Liver (tissue), 9 donors: ENCODE data around the gene POU3F2. TPM values are rescaled to one million over a fixed set of nuclear protein-coding genes. Genes with fewer than 3 reads are reported as not detected.

Experiments
- DNase-seq: peaks from one replicate; pipeline ENCODE4 v3.0.0-alpha.2; 2017; ENCODE audit warnings: low spot score
- H3K27ac ChIP-seq, 2 donors: one replicate each; pipeline ENCODE4 v1.7.0; 2013; ENCODE audit warnings: inconsistent platforms in 2 of 2, low read length in 2 of 2, control low read depth in 1 of 2, low read depth in 1 of 2, mild to moderate bottlenecking in 1 of 2
- H3K27me3 ChIP-seq, 4 donors: one replicate each; pipeline versions ENCODE4 v1.6.1 to v1.7.0; 2013; ENCODE audit warnings: low read length in 3 of 4, inconsistent platforms in 1 of 4, mild to moderate bottlenecking in 1 of 4, moderate library complexity in 1 of 4; ENCODE audit not compliant: control insufficient read depth in 4 of 4, insufficient read depth in 4 of 4
- H3K36me3 ChIP-seq, 4 donors: one replicate each; pipeline versions ENCODE4 v1.6.1 to v1.7.0; 2013; ENCODE audit warnings: low read length in 3 of 4, mild to moderate bottlenecking in 3 of 4, low read depth in 1 of 4, moderate library complexity in 1 of 4; ENCODE audit not compliant: control insufficient read depth in 4 of 4, insufficient read depth in 3 of 4
- H3K4me1 ChIP-seq, 4 donors: one replicate each; pipeline versions ENCODE4 v1.6.1 to v1.7.0; 2013; ENCODE audit warnings: low read length in 3 of 4, mild to moderate bottlenecking in 3 of 4, moderate library complexity in 1 of 4; ENCODE audit not compliant: control insufficient read depth in 4 of 4, insufficient read depth in 4 of 4
- H3K4me3 ChIP-seq, 3 donors: one replicate each; pipeline versions ENCODE4 v1.6.1 to v1.7.0; 2013; ENCODE audit warnings: low read length in 3 of 3, control low read depth in 1 of 3, low read depth in 1 of 3, mild to moderate bottlenecking in 1 of 3
- H3K9ac ChIP-seq, 2 donors: one replicate each; pipeline ENCODE4 v1.7.0; 2013; ENCODE audit warnings: low read length in 2 of 2, mild to moderate bottlenecking in 2 of 2, moderate library complexity in 2 of 2, control low read depth in 1 of 2, low read depth in 1 of 2
- H3K9me3 ChIP-seq, 4 donors: one replicate each; pipeline versions ENCODE4 v1.6.1 to v1.7.0; 2013; ENCODE audit warnings: low read length in 3 of 4; ENCODE audit not compliant: control insufficient read depth in 4 of 4
- EGR1 ChIP-seq, 2 donors: IDR thresholded peaks; 2 replicates each; pipeline ENCODE4 v1.6.1; 2016 to 2018; ENCODE audit warnings: antibody characterized with exemption in 2 of 2, low read depth in 2 of 2
- FOXA1 ChIP-seq: IDR thresholded peaks from 2 replicates; pipeline ENCODE4 v1.6.1; 2016; ENCODE audit warnings: antibody characterized with exemption
- FOXA2 ChIP-seq: IDR thresholded peaks from 2 replicates; pipeline ENCODE4 v1.6.1; 2016; ENCODE audit warnings: antibody characterized with exemption
- GABPA ChIP-seq, 2 donors: IDR thresholded peaks in 1 of 2; conservative IDR thresholded peaks in 1 of 2; 2 replicates each; pipeline ENCODE4 v1.6.1; 2016; ENCODE audit warnings: antibody characterized with exemption in 2 of 2, mild to moderate bottlenecking in 1 of 2, moderate library complexity in 1 of 2
- HNF4A ChIP-seq, 2 donors: conservative IDR thresholded peaks; 2 replicates each; pipeline ENCODE4 v1.6.1; 2016; ENCODE audit warnings: antibody characterized with exemption in 2 of 2, mild to moderate bottlenecking in 2 of 2
- HNF4G ChIP-seq: IDR thresholded peaks from 2 replicates; pipeline ENCODE4 v1.6.1; 2016; ENCODE audit warnings: antibody characterized with exemption
- JUND ChIP-seq, 2 donors: IDR thresholded peaks; 2 replicates each; pipeline ENCODE4 v1.6.1; 2016; ENCODE audit warnings: antibody characterized with exemption in 2 of 2
- NR2F2 ChIP-seq: IDR thresholded peaks from 2 replicates; pipeline ENCODE4 v1.6.1; 2016; ENCODE audit warnings: antibody characterized with exemption
- RAD21 ChIP-seq, 2 donors: IDR thresholded peaks; 2 replicates each; pipeline ENCODE4 v1.6.1; 2016; ENCODE audit warnings: antibody characterized with exemption in 2 of 2, mild to moderate bottlenecking in 2 of 2
- REST ChIP-seq: IDR thresholded peaks from 2 replicates; pipeline ENCODE4 v1.6.1; 2016; ENCODE audit warnings: antibody characterized with exemption, mild to moderate bottlenecking
- RXRA ChIP-seq, 2 donors: IDR thresholded peaks; 2 replicates each; pipeline ENCODE4 v1.6.1; 2017 to 2018; ENCODE audit warnings: antibody characterized with exemption in 2 of 2, mild to moderate bottlenecking in 1 of 2
- SP1 ChIP-seq: IDR thresholded peaks from 2 replicates; pipeline ENCODE4 v1.6.1; 2018; ENCODE audit warnings: antibody characterized with exemption, mild to moderate bottlenecking
- TAF1 ChIP-seq: conservative IDR thresholded peaks from 2 replicates; pipeline ENCODE4 v1.6.1; 2016; ENCODE audit warnings: antibody characterized with exemption, mild to moderate bottlenecking
- WGBS: extraction: QIAGEN DNeasy Blood & Tissue Kit; methylation state at CpG from one replicate; pipeline ENCODE4 v1.1.7; 2013; 5-methylcytosine and 5-hydroxymethylcytosine counted together
- polyA plus RNA-seq, 2 donors: library from polyadenylated mRNA; stranded (reverse) in 1 of 2; unstranded in 1 of 2; fragments of 200-250 nt in 1 of 2; fragments of >200 nt in 1 of 2; fragmentation: Nextera tagmentation in 1 of 2; extraction: Ambion mirVana in 1 of 2; gene quantifications; one replicate each; pipeline versions ENCODE4 v1.2.1 to v1.2.3, GENCODE V29; 2013 to 2015
- total RNA-seq, 2 donors: library from RNA; depleted of rRNA; stranded (reverse); fragments of >200 nt; gene quantifications; one replicate each; pipeline ENCODE4 v1.2.3, GENCODE V29; 2014
- TF ChIP-seq, protein P1 (sequence below): IDR thresholded peaks from 2 replicates; pipeline ENCODE4 v1.6.1; 2016; ENCODE audit warnings: antibody characterized with exemption
- TF ChIP-seq, protein P2 (sequence below): IDR thresholded peaks from 2 replicates; pipeline ENCODE4 v1.6.1; 2016; ENCODE audit warnings: antibody characterized with exemption
- TF ChIP-seq, protein P3 (sequence below): fragments of 150-350 bp; IDR thresholded peaks from 2 replicates; pipeline ENCODE4 v1.5.1; 2017; ENCODE audit warnings: improper control_type of control experiment, low read depth, low read length; ENCODE audit not compliant: missing input control
- donor health status: healthy.
- donor health status: healthy.
- donor health status: healthy.
- donor health status: healthy.
- donor health status: healthy.

POU3F2 gene
- total and polyA plus RNA-seq, 4 donors, result not detected

DNA sequence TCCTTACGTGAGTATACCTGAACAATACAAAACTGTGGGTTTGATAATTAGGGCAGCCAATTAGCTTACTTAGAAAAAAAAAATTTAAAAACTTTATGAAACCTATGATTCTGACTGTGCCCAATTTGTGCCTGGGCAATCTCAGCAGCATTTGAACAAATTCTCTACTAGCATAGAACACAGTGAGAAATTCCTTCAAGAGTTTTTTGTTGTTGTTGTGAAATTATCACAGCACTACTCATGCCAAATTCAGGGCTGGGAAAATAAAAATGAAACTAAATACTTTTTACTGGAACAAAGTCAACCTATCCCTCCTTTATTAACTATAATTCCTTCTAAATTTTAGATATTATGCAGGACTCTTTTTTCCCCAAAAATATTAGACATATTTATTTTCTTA lies 42.9 kb downstream of the POU3F2 start:
- Histone ChIP-seq H3K4me3 (no peak overlapping the region), H3K27me3 (no peaks in the 10 kb centered on the region), H3K9ac (no peak overlapping the region), H3K27ac (no peak overlapping the region), H3K36me3 (peaks cover 2 to 5% (median 4%) of the 10 kb centered on the region in 4 donors), H3K4me1 (no peaks in the 10 kb centered on the region), H3K9me3 (no peaks in the 10 kb centered on the region)
- TF ChIP-seq, protein P1, sequence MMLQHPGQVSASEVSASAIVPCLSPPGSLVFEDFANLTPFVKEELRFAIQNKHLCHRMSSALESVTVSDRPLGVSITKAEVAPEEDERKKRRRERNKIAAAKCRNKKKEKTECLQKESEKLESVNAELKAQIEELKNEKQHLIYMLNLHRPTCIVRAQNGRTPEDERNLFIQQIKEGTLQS, result no peak
- TF ChIP-seq RXRA (IDR thresholded peaks at IDR 0.05) (no peak), NR2F2 (no peak), JUND (IDR thresholded peaks at IDR 0.05) (no peak), FOXA1 (no peak), GABPA (IDR thresholded peaks at IDR 0.05 in 1 of 2, conservative IDR thresholded peaks at IDR 0.05 in 1 of 2) (no peak), HNF4G (no peak), EGR1 (IDR thresholded peaks at IDR 0.05; ENCODE audit: low read depth in 2 of 2) (no peak), SP1 (no peak), TAF1 (no peak), HNF4A (conservative IDR thresholded peaks at IDR 0.05) (no peak), REST (no peak), RAD21 (IDR thresholded peaks at IDR 0.05) (no peak), FOXA2 (no peak)
- TF ChIP-seq, protein P2, sequence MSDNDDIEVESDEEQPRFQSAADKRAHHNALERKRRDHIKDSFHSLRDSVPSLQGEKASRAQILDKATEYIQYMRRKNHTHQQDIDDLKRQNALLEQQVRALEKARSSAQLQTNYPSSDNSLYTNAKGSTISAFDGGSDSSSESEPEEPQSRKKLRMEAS, result no peak
- TF ChIP-seq, protein P3, sequence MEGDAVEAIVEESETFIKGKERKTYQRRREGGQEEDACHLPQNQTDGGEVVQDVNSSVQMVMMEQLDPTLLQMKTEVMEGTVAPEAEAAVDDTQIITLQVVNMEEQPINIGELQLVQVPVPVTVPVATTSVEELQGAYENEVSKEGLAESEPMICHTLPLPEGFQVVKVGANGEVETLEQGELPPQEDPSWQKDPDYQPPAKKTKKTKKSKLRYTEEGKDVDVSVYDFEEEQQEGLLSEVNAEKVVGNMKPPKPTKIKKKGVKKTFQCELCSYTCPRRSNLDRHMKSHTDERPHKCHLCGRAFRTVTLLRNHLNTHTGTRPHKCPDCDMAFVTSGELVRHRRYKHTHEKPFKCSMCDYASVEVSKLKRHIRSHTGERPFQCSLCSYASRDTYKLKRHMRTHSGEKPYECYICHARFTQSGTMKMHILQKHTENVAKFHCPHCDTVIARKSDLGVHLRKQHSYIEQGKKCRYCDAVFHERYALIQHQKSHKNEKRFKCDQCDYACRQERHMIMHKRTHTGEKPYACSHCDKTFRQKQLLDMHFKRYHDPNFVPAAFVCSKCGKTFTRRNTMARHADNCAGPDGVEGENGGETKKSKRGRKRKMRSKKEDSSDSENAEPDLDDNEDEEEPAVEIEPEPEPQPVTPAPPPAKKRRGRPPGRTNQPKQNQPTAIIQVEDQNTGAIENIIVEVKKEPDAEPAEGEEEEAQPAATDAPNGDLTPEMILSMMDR, result no peak
- WGBS, result 95% methylated on average over 1 of the region's 1 CpG
- no peak for DNase-seq

DNA sequence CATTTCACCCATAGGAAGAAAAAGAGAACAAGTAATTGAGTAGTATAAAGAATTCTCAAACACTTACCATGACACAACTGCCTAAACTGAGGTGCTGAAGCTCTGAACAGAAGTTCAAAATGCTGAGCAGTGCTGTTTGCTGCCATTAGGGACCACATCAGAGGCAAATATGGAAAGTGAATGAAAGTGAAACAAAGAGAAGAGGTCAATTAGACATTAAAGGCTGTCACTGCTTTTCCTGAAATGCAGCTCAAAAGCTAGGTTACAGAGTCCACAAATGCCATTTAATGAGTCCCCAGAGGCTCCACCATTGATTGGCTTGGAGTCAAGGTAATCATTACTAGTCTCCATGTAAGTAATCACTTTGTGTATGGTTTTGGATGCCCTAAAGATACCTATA lies 46.1 kb downstream of the POU3F2 start:
- no peak for TF ChIP-seq HNF4A (conservative IDR thresholded peaks at IDR 0.05)
- no peak for TF ChIP-seq FOXA2
- TF ChIP-seq SP1, result no peak
- Histone ChIP-seq H3K4me1 (no peaks in the 10 kb centered on the region), H3K36me3 (peaks cover 2 to 7% (median 4%) of the 10 kb centered on the region in 4 donors), H3K27ac (no peak overlapping the region), H3K9me3 (no peaks in the 10 kb centered on the region), H3K9ac (no peak overlapping the region), H3K4me3 (no peak overlapping the region), H3K27me3 (no peaks in the 10 kb centered on the region)
- DNase-seq, result no peak
